Parathyroid adenoma (tissue), 2 donors: Measurements from ENCODE around the gene SLC6A15.

ENCODE experiments used
- H2AFZ ChIP-seq: fragments of 300-600 bp; sonication (generic); one replicate; pipeline ENCODE4 v1.7.0; 2017; ENCODE audit warnings: antibody characterized with exemption, mild to moderate bottlenecking
- H3K27ac ChIP-seq: fragments of 300-600 bp; sonication (generic); one replicate; pipeline ENCODE4 v1.7.0; 2017
- H3K27me3 ChIP-seq: fragments of 300-600 bp; sonication (generic); one replicate; pipeline ENCODE4 v1.7.0; 2017; ENCODE audit warnings: low read length; ENCODE audit not compliant: control insufficient read depth, insufficient read depth
- H3K36me3 ChIP-seq: fragments of 300-600 bp; sonication (generic); one replicate; pipeline ENCODE4 v1.7.0; 2017; ENCODE audit warnings: low read length; ENCODE audit not compliant: control insufficient read depth, insufficient read depth
- H3K4me1 ChIP-seq: fragments of 300-600 bp; sonication (generic); one replicate; pipeline ENCODE4 v1.7.0; 2017; ENCODE audit warnings: control low read depth
- H3K4me2 ChIP-seq: fragments of 300-600 bp; sonication (generic); one replicate; pipeline ENCODE4 v1.7.0; 2017; ENCODE audit warnings: low read length
- H3K4me3 ChIP-seq: fragments of 300-600 bp; sonication (generic); one replicate; pipeline ENCODE4 v1.7.0; 2017; ENCODE audit warnings: low read depth, low read length
- H3K79me2 ChIP-seq: fragments of 300-600 bp; sonication (generic); one replicate; pipeline ENCODE4 v1.7.0; 2017; ENCODE audit warnings: control low read depth
- H3K9ac ChIP-seq: fragments of 300-600 bp; sonication (generic); one replicate; pipeline ENCODE4 v1.7.0; 2017; ENCODE audit warnings: mild to moderate bottlenecking
- H3K9me3 ChIP-seq: fragments of 300-600 bp; sonication (generic); one replicate; pipeline ENCODE4 v1.7.0; 2017; ENCODE audit warnings: low read length; ENCODE audit not compliant: control insufficient read depth
- CTCF ChIP-seq: fragments of 300-600 bp; sonication (generic); IDR thresholded peaks from one replicate; pipeline ENCODE4 v1.7.0; 2017; ENCODE audit warnings: antibody characterized with exemption, mild to moderate bottlenecking
- donor health status: primary hyperparathyroidism.

SLC6A15 gene

GRCh38 chr12:84874125-84874824, 38.3 kb downstream of the SLC6A15 start:
- H3K27me3 ChIP-seq, result no peaks in the 10 kb centered on the region
- no peak overlapping the region for H3K27ac ChIP-seq
- no peak overlapping the region for H3K4me2 ChIP-seq
- no peak overlapping the region for H2AFZ ChIP-seq
- H3K9me3 ChIP-seq, result no peaks in the 10 kb centered on the region
- no peaks in the 10 kb centered on the region for H3K36me3 ChIP-seq
- TF ChIP-seq CTCF, result peak; percentile 77
- H3K4me3 ChIP-seq, result no peak overlapping the region
- H3K9ac ChIP-seq, result no peak overlapping the region
- H3K79me2 ChIP-seq, result no peaks in the 10 kb centered on the region
- H3K4me1 ChIP-seq, result no peaks in the 10 kb centered on the region

GRCh38 chr12:84862186-84862585, 50.4 kb downstream of the SLC6A15 start:
- H3K4me1 ChIP-seq, result no peaks in the 10 kb centered on the region
- TF ChIP-seq CTCF, result no peak

DNA sequence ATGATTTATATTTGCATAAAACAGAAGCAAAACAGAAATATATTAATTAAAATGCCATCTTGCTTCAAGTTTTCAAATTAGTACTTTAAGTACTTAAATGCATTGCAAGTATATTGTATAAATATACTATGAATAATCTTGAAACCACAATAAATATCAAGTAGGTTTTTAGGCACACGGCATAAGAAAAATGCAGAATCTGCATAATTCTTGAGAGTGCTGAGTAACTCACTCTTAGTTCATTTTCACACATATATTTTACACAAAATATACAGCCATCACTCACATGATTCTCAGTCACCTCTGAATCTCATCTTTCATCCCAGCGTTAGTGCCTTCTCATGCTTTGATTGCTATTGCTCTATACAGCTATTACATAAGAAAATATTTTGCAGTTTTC, 51.9 kb downstream of the SLC6A15 start:
- no peak overlapping the region for H2AFZ ChIP-seq
- no peaks in the 10 kb centered on the region for H3K36me3 ChIP-seq
- no peaks in the 10 kb centered on the region for H3K79me2 ChIP-seq
- H3K4me2 ChIP-seq, result no peak overlapping the region
- H3K4me3 ChIP-seq, result no peak overlapping the region
- no peak overlapping the region for H3K27ac ChIP-seq
- H3K9ac ChIP-seq, result no peak overlapping the region
- H3K9me3 ChIP-seq, result no peaks in the 10 kb centered on the region
- no peak for TF ChIP-seq CTCF
- no peaks in the 10 kb centered on the region for H3K4me1 ChIP-seq
- H3K27me3 ChIP-seq, result no peaks in the 10 kb centered on the region

More at GRCh38 chr12:84862186-84862585, 50.4 kb downstream of the SLC6A15 start:
- Histone ChIP-seq H3K4me3 (no peak overlapping the region), H3K9me3 (no peaks in the 10 kb centered on the region), H3K27me3 (no peaks in the 10 kb centered on the region), H3K4me2 (no peak overlapping the region), H3K9ac (no peak overlapping the region), H2AFZ (peak overlapping the region; percentile 9), H3K36me3 (no peaks in the 10 kb centered on the region), H3K79me2 (no peaks in the 10 kb centered on the region), H3K27ac (no peak overlapping the region)

DNA sequence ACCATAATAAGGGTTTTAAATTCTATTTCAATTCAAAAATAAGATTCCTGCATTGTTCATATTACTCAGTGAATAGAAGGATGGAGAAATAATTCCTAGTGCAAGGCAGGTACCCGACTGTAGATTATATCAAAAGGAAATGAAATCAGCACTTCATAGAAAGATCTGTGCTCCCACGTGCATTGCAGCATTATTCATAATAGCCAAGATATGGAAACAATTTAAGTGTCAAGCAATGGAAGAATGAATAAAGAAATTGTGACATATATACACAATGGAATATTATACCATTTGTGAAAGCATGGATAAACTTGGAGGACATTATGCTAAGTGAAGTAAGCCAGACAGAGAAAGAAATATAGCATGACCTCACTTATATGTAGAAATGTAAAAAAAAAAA, 53.8 kb downstream of the SLC6A15 start:
- Histone ChIP-seq H3K27me3 (no peaks in the 10 kb centered on the region), H3K4me1 (no peaks in the 10 kb centered on the region), H3K79me2 (no peaks in the 10 kb centered on the region), H3K27ac (no peak overlapping the region), H3K4me2 (no peak overlapping the region), H3K9me3 (no peaks in the 10 kb centered on the region), H3K36me3 (no peaks in the 10 kb centered on the region), H2AFZ (no peak overlapping the region), H3K9ac (no peak overlapping the region), H3K4me3 (no peak overlapping the region)
- TF ChIP-seq CTCF, result no peak
